Loucy (cell line): ENCODE data around the gene DGCR8.

ENCODE experiments used
- EZH2phosphoT487 ChIP-seq: fragments of 200-600 bp; IDR thresholded peaks from 2 replicates; pipeline ENCODE4 v1.6.1; 2018; ENCODE audit warnings: antibody characterized with exemption, mild to moderate bottlenecking, moderate library complexity, borderline replicate concordance
- TF ChIP-seq, protein P1 (sequence below): fragments of 200-600 bp; sonication (generic); conservative IDR thresholded peaks from 2 replicates; pipeline ENCODE4 v1.5.1; 2014; ENCODE audit warnings: mild to moderate bottlenecking, antibody characterized with exemption, low read length

DNA sequence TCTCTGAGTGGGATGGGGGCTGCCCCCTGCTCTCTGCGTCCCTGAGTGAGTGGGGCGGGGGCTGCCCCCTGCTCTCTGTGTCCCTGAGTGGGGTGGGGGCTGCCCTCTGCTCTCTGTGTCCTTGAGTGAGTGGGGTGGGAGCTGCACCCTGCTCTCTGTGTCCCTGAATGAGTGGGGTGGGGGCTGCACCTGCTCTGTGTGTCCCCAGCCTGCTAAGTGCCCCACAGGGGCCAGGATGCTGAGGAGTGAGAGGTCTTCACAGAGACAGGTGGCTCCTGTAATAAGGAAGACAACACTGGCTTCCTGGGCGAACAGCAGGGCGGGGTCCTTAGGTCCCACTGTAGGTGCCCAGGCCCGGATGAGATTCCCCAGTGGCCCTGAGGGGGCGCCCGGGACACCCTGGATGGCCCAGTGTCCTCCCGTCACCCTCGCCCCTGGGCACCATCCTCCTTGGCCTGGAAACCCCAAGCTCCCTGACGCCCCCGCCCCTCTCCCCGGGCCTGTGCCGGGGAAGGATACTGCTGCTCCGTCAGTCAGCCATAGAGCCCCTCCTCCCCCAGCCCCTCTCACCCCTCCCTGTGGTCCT is 74.7 kb downstream of the DGCR8 start:
- no peak for TF ChIP-seq EZH2phosphoT487
- TF ChIP-seq, protein P1, sequence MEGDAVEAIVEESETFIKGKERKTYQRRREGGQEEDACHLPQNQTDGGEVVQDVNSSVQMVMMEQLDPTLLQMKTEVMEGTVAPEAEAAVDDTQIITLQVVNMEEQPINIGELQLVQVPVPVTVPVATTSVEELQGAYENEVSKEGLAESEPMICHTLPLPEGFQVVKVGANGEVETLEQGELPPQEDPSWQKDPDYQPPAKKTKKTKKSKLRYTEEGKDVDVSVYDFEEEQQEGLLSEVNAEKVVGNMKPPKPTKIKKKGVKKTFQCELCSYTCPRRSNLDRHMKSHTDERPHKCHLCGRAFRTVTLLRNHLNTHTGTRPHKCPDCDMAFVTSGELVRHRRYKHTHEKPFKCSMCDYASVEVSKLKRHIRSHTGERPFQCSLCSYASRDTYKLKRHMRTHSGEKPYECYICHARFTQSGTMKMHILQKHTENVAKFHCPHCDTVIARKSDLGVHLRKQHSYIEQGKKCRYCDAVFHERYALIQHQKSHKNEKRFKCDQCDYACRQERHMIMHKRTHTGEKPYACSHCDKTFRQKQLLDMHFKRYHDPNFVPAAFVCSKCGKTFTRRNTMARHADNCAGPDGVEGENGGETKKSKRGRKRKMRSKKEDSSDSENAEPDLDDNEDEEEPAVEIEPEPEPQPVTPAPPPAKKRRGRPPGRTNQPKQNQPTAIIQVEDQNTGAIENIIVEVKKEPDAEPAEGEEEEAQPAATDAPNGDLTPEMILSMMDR = no peak
